ENCODE data around the gene KLHL30. TPM values are rescaled to one million over a fixed set of nuclear protein-coding genes. Genes with fewer than 3 reads are reported as not detected.

Gene KLHL30
- polyA plus RNA-seq, 2 donors, result 0.21 to 0.24 TPM

GRCh38 chr2:238148981-238149380, 10.5 kb downstream of the KLHL30 start:
- Histone ChIP-seq H3K4me3 (ENCODE audit: low read depth in 1 of 2, low read length in 2 of 2) (no peak overlapping the region), H3K9me3 (ENCODE audit: control insufficient read depth in 2 of 2, insufficient read depth in 1 of 2, low read depth in 1 of 2, low read length in 1 of 2) (no peaks in the 10 kb centered on the region), H3K36me3 (ENCODE audit: control insufficient read depth in 2 of 2, insufficient read depth in 2 of 2, low read length in 1 of 2) (no peaks in the 10 kb centered on the region), H3K4me1 (ENCODE audit: control insufficient read depth in 2 of 2, insufficient read depth in 2 of 2, low read length in 1 of 2) (peaks cover under 1 to 5% of the 10 kb centered on the region in 2 donors), H3K27me3 (ENCODE audit: control insufficient read depth in 1 of 2, insufficient read depth in 2 of 2, low read length in 2 of 2) (no peaks in the 10 kb centered on the region), H3K27ac (ENCODE audit: low read depth in 2 of 2, low read length in 1 of 2) (no peak overlapping the region)
- WGBS, 2 donors, result 93% methylated on average over 15 of the region's 15 CpGs

GRCh38 chr2:238149841-238150572, 11.5 kb downstream of the KLHL30 start:
- Histone ChIP-seq H3K27me3 (ENCODE audit: control insufficient read depth in 1 of 2, insufficient read depth in 2 of 2, low read length in 2 of 2) (no peaks in the 10 kb centered on the region), H3K36me3 (ENCODE audit: control insufficient read depth in 2 of 2, insufficient read depth in 2 of 2, low read length in 1 of 2) (no peaks in the 10 kb centered on the region), H3K9me3 (ENCODE audit: control insufficient read depth in 2 of 2, insufficient read depth in 1 of 2, low read depth in 1 of 2, low read length in 1 of 2) (no peaks in the 10 kb centered on the region), H3K27ac (ENCODE audit: low read depth in 2 of 2, low read length in 1 of 2) (no peak overlapping the region), H3K4me3 (ENCODE audit: low read depth in 1 of 2, low read length in 2 of 2) (no peak overlapping the region), H3K4me1 (ENCODE audit: control insufficient read depth in 2 of 2, insufficient read depth in 2 of 2, low read length in 1 of 2) (peaks cover 0 to 5% of the 10 kb centered on the region in 2 donors)
- 77 to 79% methylated on average over 12 to 14 of the region's 14 CpGs for whole genome bisulfite sequencing, 2 donors

- Histone ChIP-seq H3K27ac (ENCODE audit: low read depth in 2 of 2, low read length in 1 of 2) (no peak overlapping the region), H3K4me3 (ENCODE audit: low read depth in 1 of 2, low read length in 2 of 2) (no peak overlapping the region), H3K27me3 (ENCODE audit: control insufficient read depth in 1 of 2, insufficient read depth in 2 of 2, low read length in 2 of 2) (no peaks in the 10 kb centered on the region), H3K36me3 (ENCODE audit: control insufficient read depth in 2 of 2, insufficient read depth in 2 of 2, low read length in 1 of 2) (no peaks in the 10 kb centered on the region), H3K9me3 (ENCODE audit: control insufficient read depth in 2 of 2, insufficient read depth in 1 of 2, low read depth in 1 of 2, low read length in 1 of 2) (no peaks in the 10 kb centered on the region), H3K4me1 (ENCODE audit: control insufficient read depth in 2 of 2, insufficient read depth in 2 of 2, low read length in 1 of 2) (peaks cover 0 to 4% of the 10 kb centered on the region in 2 donors)
- WGBS, 2 donors, result 92 to 94% methylated on average over 23 to 25 of the region's 25 CpGs
Observed at GRCh38 chr2:238150686-238151085, 12.2 kb downstream of the KLHL30 start.

GRCh38 chr2:238151205-238151604, 12.7 kb downstream of the KLHL30 start:
- no peaks in the 10 kb centered on the region for H3K9me3 ChIP-seq (ENCODE audit: control insufficient read depth in 2 of 2, insufficient read depth in 1 of 2, low read depth in 1 of 2, low read length in 1 of 2)
- H3K27me3 ChIP-seq (ENCODE audit: control insufficient read depth in 1 of 2, insufficient read depth in 2 of 2, low read length in 2 of 2), result no peaks in the 10 kb centered on the region
- peaks cover 0 to 3% of the 10 kb centered on the region in 2 donors for H3K4me1 ChIP-seq (ENCODE audit: control insufficient read depth in 2 of 2, insufficient read depth in 2 of 2, low read length in 1 of 2)
- no peaks in the 10 kb centered on the region for H3K36me3 ChIP-seq (ENCODE audit: control insufficient read depth in 2 of 2, insufficient read depth in 2 of 2, low read length in 1 of 2)
- H3K27ac ChIP-seq (ENCODE audit: low read depth in 2 of 2, low read length in 1 of 2), result no peak overlapping the region
- 85 to 93% methylated on average over 13 of the region's 13 CpGs for WGBS, 2 donors
- no peak overlapping the region for H3K4me3 ChIP-seq (ENCODE audit: low read depth in 1 of 2, low read length in 2 of 2)

GRCh38 chr2:238151628-238152235, 13.3 kb downstream of the KLHL30 start:
- no peak overlapping the region for H3K27ac ChIP-seq (ENCODE audit: low read depth in 2 of 2, low read length in 1 of 2)
- 84 to 88% methylated on average over 16 of the region's 16 CpGs for whole genome bisulfite sequencing, 2 donors
- no peaks in the 10 kb centered on the region for H3K9me3 ChIP-seq (ENCODE audit: control insufficient read depth in 2 of 2, insufficient read depth in 1 of 2, low read depth in 1 of 2, low read length in 1 of 2)
- H3K4me3 ChIP-seq (ENCODE audit: low read depth in 1 of 2, low read length in 2 of 2), result no peak overlapping the region
- peaks cover 0 to 3% of the 10 kb centered on the region in 2 donors for H3K4me1 ChIP-seq (ENCODE audit: control insufficient read depth in 2 of 2, insufficient read depth in 2 of 2, low read length in 1 of 2)
- H3K36me3 ChIP-seq (ENCODE audit: control insufficient read depth in 2 of 2, insufficient read depth in 2 of 2, low read length in 1 of 2), result no peaks in the 10 kb centered on the region
- H3K27me3 ChIP-seq (ENCODE audit: control insufficient read depth in 1 of 2, insufficient read depth in 2 of 2, low read length in 2 of 2), result no peaks in the 10 kb centered on the region

GRCh38 chr2:238152771-238153688, 14.6 kb downstream of the KLHL30 start:
- Histone ChIP-seq H3K4me1 (ENCODE audit: control insufficient read depth in 2 of 2, insufficient read depth in 2 of 2, low read length in 1 of 2) (peaks cover 0 to 3% of the 10 kb centered on the region in 2 donors), H3K27me3 (ENCODE audit: control insufficient read depth in 1 of 2, insufficient read depth in 2 of 2, low read length in 2 of 2) (no peaks in the 10 kb centered on the region), H3K4me3 (ENCODE audit: low read depth in 1 of 2, low read length in 2 of 2) (no peak overlapping the region), H3K9me3 (ENCODE audit: control insufficient read depth in 2 of 2, insufficient read depth in 1 of 2, low read depth in 1 of 2, low read length in 1 of 2) (no peaks in the 10 kb centered on the region), H3K27ac (ENCODE audit: low read depth in 2 of 2, low read length in 1 of 2) (peak overlapping the region in 1 of 2 donors; percentile 30), H3K36me3 (ENCODE audit: control insufficient read depth in 2 of 2, insufficient read depth in 2 of 2, low read length in 1 of 2) (no peaks in the 10 kb centered on the region)
- 76 to 77% methylated on average over 20 to 22 of the region's 22 CpGs for WGBS, 2 donors

- Histone ChIP-seq H3K4me3 (ENCODE audit: low read depth in 1 of 2, low read length in 2 of 2) (no peak overlapping the region), H3K36me3 (ENCODE audit: control insufficient read depth in 2 of 2, insufficient read depth in 2 of 2, low read length in 1 of 2) (no peaks in the 10 kb centered on the region), H3K4me1 (ENCODE audit: control insufficient read depth in 2 of 2, insufficient read depth in 2 of 2, low read length in 1 of 2) (peaks cover 0 to 3% of the 10 kb centered on the region in 2 donors), H3K27me3 (ENCODE audit: control insufficient read depth in 1 of 2, insufficient read depth in 2 of 2, low read length in 2 of 2) (no peaks in the 10 kb centered on the region), H3K27ac (ENCODE audit: low read depth in 2 of 2, low read length in 1 of 2) (no peak overlapping the region), H3K9me3 (ENCODE audit: control insufficient read depth in 2 of 2, insufficient read depth in 1 of 2, low read depth in 1 of 2, low read length in 1 of 2) (no peaks in the 10 kb centered on the region)
- WGBS, 2 donors, result 91 to 92% methylated on average over 10 of the region's 10 CpGs
Observed at GRCh38 chr2:238154570-238154969, 16.1 kb downstream of the KLHL30 start.

- no peaks in the 10 kb centered on the region for H3K27me3 ChIP-seq (ENCODE audit: control insufficient read depth in 1 of 2, insufficient read depth in 2 of 2, low read length in 2 of 2)
- no peak overlapping the region for H3K27ac ChIP-seq (ENCODE audit: low read depth in 2 of 2, low read length in 1 of 2)
- peaks cover 0 to 3% of the 10 kb centered on the region in 2 donors for H3K4me1 ChIP-seq (ENCODE audit: control insufficient read depth in 2 of 2, insufficient read depth in 2 of 2, low read length in 1 of 2)
- WGBS, 2 donors, result 71 to 75% methylated on average over 19 of the region's 19 CpGs
- no peaks in the 10 kb centered on the region for H3K36me3 ChIP-seq (ENCODE audit: control insufficient read depth in 2 of 2, insufficient read depth in 2 of 2, low read length in 1 of 2)
- H3K9me3 ChIP-seq (ENCODE audit: control insufficient read depth in 2 of 2, insufficient read depth in 1 of 2, low read depth in 1 of 2, low read length in 1 of 2), result no peaks in the 10 kb centered on the region
- no peak overlapping the region for H3K4me3 ChIP-seq (ENCODE audit: low read depth in 1 of 2, low read length in 2 of 2)
Observed at GRCh38 chr2:238155051-238155760, 16.7 kb downstream of the KLHL30 start.
